SU-DHL-6 (cell line): ENCODE results near the gene PMEL.

Experiments
- H2AFZ ChIP-seq: fragments of 200-600 bp; sonication (generic); 2 replicates; pipeline ENCODE4 v1.6.1; 2014; ENCODE audit warnings: low read depth, mild to moderate bottlenecking, moderate library complexity, mixed read lengths, antibody characterized with exemption, low read length; ENCODE audit not compliant: severe bottlenecking
- H3F3A ChIP-seq: fragments of 200-600 bp; shearing (Covaris generic); 2 replicates; pipeline ENCODE4 v1.6.0; 2016; ENCODE audit warnings: antibody characterized with exemption, mild to moderate bottlenecking; ENCODE audit not compliant: insufficient read depth
- H3K27ac ChIP-seq: fragments of 200-600 bp; sonication (generic); 2 replicates; pipeline ENCODE4 v1.5.1; 2016; ENCODE audit warnings: low read depth, mild to moderate bottlenecking, low read length, moderate library complexity, mixed read lengths
- H3K27me3 ChIP-seq: fragments of 200-600 bp; sonication (generic), shearing (Covaris generic); 2 replicates; pipeline ENCODE4 v1.6.0; 2014; ENCODE audit warnings: mild to moderate bottlenecking, low read length
- H3K36me3 ChIP-seq: fragments of 200-600 bp; sonication (generic); 2 replicates; pipeline ENCODE4 v1.6.1; 2014; ENCODE audit warnings: mild to moderate bottlenecking, low read length, mixed read lengths
- H3K4me2 ChIP-seq: fragments of 300-600, 200-600 bp; shearing (Covaris generic), sonication (generic); 2 replicates; pipeline ENCODE4 v1.6.0; 2014; ENCODE audit warnings: low read length, low read depth, mild to moderate bottlenecking; ENCODE audit not compliant: poor library complexity, severe bottlenecking
- H3K4me3 ChIP-seq: fragments of 200-600 bp; sonication (generic); 2 replicates; pipeline ENCODE4 v1.5.1; 2014; ENCODE audit warnings: antibody characterized with exemption, low read length, mild to moderate bottlenecking, mixed read lengths; ENCODE audit not compliant: insufficient read depth, poor library complexity, severe bottlenecking
- H3K79me2 ChIP-seq: fragments of 200-600 bp; sonication (generic); 2 replicates; pipeline ENCODE4 v1.6.1; 2014; ENCODE audit warnings: mild to moderate bottlenecking, low read length, moderate library complexity; ENCODE audit not compliant: insufficient read depth
- H3K9ac ChIP-seq: fragments of 200-600 bp; sonication (generic); 2 replicates; pipeline ENCODE4 v1.7.0; 2014; ENCODE audit warnings: mild to moderate bottlenecking, low read length
- H3K9me2 ChIP-seq: fragments of 200-600 bp; sonication (generic); replicated peaks from 2 replicates; pipeline ENCODE4 v1.6.1; 2014; ENCODE audit warnings: low read length; ENCODE audit not compliant: insufficient read depth
- H3K9me3 ChIP-seq: fragments of 200-600 bp; sonication (generic); 2 replicates; pipeline ENCODE4 v1.6.1; 2014; ENCODE audit warnings: low read length, mixed read lengths; ENCODE audit not compliant: insufficient read depth
- H4K20me1 ChIP-seq: fragments of 200-600 bp; sonication (generic); 2 replicates; pipeline ENCODE4 v1.6.1; 2014; ENCODE audit warnings: low read depth, mild to moderate bottlenecking, antibody characterized with exemption, low read length, moderate library complexity, mixed read lengths
- CTCF ChIP-seq: fragments of 200-600 bp; sonication (generic); IDR thresholded peaks from one replicate; pipeline ENCODE4 v1.5.1; 2017; ENCODE audit warnings: antibody characterized with exemption, mild to moderate bottlenecking, low read length, moderate library complexity; ENCODE audit not compliant: insufficient read depth, poor library complexity, severe bottlenecking
- EZH2phosphoT487 ChIP-seq: fragments of 200-600 bp; sonication (generic), shearing (Covaris generic); conservative IDR thresholded peaks from 2 replicates; pipeline ENCODE4 v1.6.1; 2018; ENCODE audit warnings: mild to moderate bottlenecking, antibody characterized with exemption, low read length, moderate library complexity, mixed read lengths

Gene PMEL

GRCh38 chr12:55929306-55929791 is 36.5 kb downstream of the PMEL start:
- H4K20me1 ChIP-seq: no peaks in the 10 kb centered on the region
- H3K36me3 ChIP-seq: no peaks in the 10 kb centered on the region
- peak overlapping the region; percentile 86 for H3K4me2 ChIP-seq
- peak overlapping the region; percentile 100 for H3K27ac ChIP-seq
- peaks cover 64% of the 10 kb centered on the region for H3F3A ChIP-seq
- H3K4me3 ChIP-seq: peak overlapping the region; percentile 92
- no peaks in the 10 kb centered on the region for H3K9me3 ChIP-seq
- H3K79me2 ChIP-seq: peaks cover 39% of the 10 kb centered on the region
- H3K9ac ChIP-seq: peak overlapping the region; percentile 91
- no peak for TF ChIP-seq EZH2phosphoT487
- TF ChIP-seq CTCF: no peak
- no peaks in the 10 kb centered on the region for H3K9me2 ChIP-seq
- no peak overlapping the region for H2AFZ ChIP-seq
- no peaks in the 10 kb centered on the region for H3K27me3 ChIP-seq

- H3K79me2 ChIP-seq: peaks cover 49% of the 10 kb centered on the region
- H3K4me2 ChIP-seq: peak within 1 kb of the TSS; percentile 86
- H3K9me2 ChIP-seq: no peaks in the 10 kb centered on the region
- H3K36me3 ChIP-seq: peaks cover 2% of the 10 kb centered on the region; the same call in 1 of the 2 replicates
- peak within 1 kb of the TSS; percentile 100 for H3K27ac ChIP-seq
- no peaks in the 10 kb centered on the region for H3K27me3 ChIP-seq
- peak within 1 kb of the TSS; percentile 92 for H3K4me3 ChIP-seq
- peak within 1 kb of the TSS; percentile 37 for H2AFZ ChIP-seq
- no peaks in the 10 kb centered on the region for H4K20me1 ChIP-seq
- H3F3A ChIP-seq: peaks cover 64% of the 10 kb centered on the region
- H3K9ac ChIP-seq: peak within 1 kb of the TSS; percentile 91
- H3K9me3 ChIP-seq: no peaks in the 10 kb centered on the region
- no peak for TF ChIP-seq EZH2phosphoT487
- TF ChIP-seq CTCF: no peak
These were observed 38.0 kb downstream of the PMEL start, which contains the start of gene PYM1 for GRCh38 chr12:55927588-55928502. PYM1 (minus strand) TSS chr12:55927894; CDS start chr12:55927761, 133 bp downstream.

GRCh38 chr12:55926738-55927587 is 38.9 kb downstream of the PMEL start:
- Histone ChIP-seq H3K9me3 (no peaks in the 10 kb centered on the region), H3K36me3 (peaks cover 5% of the 10 kb centered on the region; the same call in 1 of the 2 replicates), H4K20me1 (no peaks in the 10 kb centered on the region), H3K9ac (peak overlapping the region; percentile 91), H3F3A (peaks cover 64% of the 10 kb centered on the region), H3K79me2 (peaks cover 52% of the 10 kb centered on the region), H2AFZ (peak overlapping the region; percentile 37), H3K4me2 (peak overlapping the region; percentile 86), H3K4me3 (peak overlapping the region; percentile 92), H3K9me2 (no peaks in the 10 kb centered on the region), H3K27ac (peak overlapping the region; percentile 100), H3K27me3 (no peaks in the 10 kb centered on the region)
- TF ChIP-seq EZH2phosphoT487 (no peak), CTCF (peak; percentile 96)
